Fibroblast of villous mesenchyme (primary cell): ENCODE results near the gene SBNO2. TPM values are rescaled to one million over a fixed set of nuclear protein-coding genes. Genes with fewer than 3 reads are reported as not detected.

Source experiments
- DNase-seq: peaks from one replicate; pipeline ENCODE4 v3.0.0-alpha.2; 2010; ENCODE audit warnings: low read depth
- H3K4me3 ChIP-seq: 2 replicates; pipeline ENCODE4 v1.5.1; 2011; ENCODE audit warnings: low read depth, mild to moderate bottlenecking, low read length
- total RNA-seq: library from RNA; depleted of rRNA; stranded (reverse); fragments of >200 nt; gene quantifications from 2 replicates; pipeline ENCODE4 v1.2.3, GENCODE V29; 2012
- TF ChIP-seq, protein P1 (sequence below): IDR thresholded peaks from 2 replicates; pipeline ENCODE4 v1.5.1; 2012; ENCODE audit warnings: low read depth, mild to moderate bottlenecking, low read length; ENCODE audit not compliant: insufficient read depth

The SBNO2 gene
- total RNA-seq, 1 donor: 69.5 TPM

DNA sequence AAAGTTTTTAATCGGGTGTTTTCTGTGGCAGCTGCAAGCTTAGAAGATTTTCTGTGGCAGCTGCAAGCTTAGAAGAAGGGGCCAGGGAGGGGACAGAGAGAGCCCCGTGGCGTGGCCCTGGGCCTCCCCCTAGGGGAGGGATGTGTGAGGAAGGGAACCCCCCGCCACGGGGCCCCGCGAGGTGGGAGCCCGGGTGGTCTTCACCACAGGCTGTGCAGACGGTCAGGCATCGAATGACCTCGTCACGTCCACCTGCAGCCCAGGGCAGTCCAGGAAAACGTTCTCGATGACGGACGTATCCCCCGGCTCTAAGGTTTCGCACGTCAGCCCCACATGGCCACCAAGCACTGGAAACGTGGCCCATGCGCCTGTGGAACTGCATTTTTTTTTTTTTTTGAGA is 87.5 kb downstream of the SBNO2 start:
- no peak for DNase-seq
- H3K4me3 ChIP-seq: no peak overlapping the region
- TF ChIP-seq, protein P1, sequence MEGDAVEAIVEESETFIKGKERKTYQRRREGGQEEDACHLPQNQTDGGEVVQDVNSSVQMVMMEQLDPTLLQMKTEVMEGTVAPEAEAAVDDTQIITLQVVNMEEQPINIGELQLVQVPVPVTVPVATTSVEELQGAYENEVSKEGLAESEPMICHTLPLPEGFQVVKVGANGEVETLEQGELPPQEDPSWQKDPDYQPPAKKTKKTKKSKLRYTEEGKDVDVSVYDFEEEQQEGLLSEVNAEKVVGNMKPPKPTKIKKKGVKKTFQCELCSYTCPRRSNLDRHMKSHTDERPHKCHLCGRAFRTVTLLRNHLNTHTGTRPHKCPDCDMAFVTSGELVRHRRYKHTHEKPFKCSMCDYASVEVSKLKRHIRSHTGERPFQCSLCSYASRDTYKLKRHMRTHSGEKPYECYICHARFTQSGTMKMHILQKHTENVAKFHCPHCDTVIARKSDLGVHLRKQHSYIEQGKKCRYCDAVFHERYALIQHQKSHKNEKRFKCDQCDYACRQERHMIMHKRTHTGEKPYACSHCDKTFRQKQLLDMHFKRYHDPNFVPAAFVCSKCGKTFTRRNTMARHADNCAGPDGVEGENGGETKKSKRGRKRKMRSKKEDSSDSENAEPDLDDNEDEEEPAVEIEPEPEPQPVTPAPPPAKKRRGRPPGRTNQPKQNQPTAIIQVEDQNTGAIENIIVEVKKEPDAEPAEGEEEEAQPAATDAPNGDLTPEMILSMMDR: no peak

DNA sequence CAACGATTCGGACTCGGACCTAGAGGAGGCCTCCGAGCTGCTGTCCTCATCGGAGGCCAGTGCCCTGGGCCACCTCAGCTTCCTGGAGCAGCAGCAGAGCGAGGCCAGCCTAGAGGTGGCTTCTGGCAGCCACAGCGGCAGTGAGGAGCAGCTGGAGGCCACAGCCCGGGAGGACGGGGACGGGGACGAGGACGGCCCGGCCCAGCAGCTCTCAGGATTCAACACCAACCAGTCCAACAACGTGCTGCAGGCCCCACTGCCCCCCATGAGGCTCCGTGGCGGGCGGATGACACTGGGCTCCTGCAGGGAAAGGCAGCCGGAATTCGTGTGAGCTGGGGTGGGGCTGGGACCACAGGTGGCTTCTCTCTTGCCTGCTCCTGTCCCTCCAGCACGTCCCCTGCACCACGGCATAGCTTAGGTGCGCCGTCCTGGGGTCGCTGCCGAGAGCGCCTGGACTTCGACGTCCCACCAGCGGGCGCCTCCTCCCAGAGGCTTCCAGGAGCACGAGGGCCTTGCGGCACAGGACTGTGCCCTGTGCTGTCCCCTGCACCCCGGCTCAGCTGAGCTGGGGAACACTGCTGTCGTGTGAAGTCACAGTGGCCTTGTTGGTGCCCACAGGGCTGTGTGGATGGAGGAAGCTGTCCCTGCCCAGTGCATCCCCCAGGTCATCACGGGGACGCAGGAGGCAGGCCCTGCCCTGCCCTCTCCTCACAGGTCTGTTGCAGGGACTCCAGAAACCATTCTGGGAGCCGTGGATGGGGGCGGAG is 88.2 kb downstream of the SBNO2 start:
- DNase-seq: no peak
- H3K4me3 ChIP-seq: no peak overlapping the region
- TF ChIP-seq, protein P1: no peak

DNA sequence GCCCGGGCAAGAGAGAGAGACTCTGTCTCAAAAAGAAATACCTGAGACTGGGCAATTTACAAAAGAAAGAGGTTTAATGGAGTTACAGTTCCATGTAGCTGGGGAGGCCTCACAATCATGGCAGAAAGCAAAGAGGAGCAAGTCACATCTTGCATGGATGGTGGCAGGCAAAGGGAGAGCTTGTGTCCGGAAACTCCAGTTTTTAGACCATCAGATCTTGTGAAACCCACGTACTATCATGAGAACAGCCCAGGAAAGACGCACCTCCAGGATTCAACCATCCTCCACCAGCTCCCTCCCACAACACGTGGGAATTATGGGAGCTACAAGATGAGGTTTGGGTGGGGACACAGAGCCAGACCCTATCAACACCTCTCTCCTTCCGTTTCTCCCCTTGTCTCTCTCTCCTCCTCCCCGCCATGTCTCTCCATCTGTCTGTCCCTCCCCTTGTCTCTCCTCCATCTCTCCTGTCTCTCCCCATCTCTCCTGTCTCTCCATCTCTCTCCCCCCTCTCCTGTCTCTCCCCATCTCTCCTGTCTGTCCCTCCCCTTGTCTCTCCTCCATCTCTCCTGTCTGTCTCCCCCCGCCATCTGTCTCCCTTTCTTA is 88.9 kb downstream of the SBNO2 start:
- H3K4me3 ChIP-seq: no peak overlapping the region
- TF ChIP-seq, protein P1: no peak
- DNase-seq: no peak

DNA sequence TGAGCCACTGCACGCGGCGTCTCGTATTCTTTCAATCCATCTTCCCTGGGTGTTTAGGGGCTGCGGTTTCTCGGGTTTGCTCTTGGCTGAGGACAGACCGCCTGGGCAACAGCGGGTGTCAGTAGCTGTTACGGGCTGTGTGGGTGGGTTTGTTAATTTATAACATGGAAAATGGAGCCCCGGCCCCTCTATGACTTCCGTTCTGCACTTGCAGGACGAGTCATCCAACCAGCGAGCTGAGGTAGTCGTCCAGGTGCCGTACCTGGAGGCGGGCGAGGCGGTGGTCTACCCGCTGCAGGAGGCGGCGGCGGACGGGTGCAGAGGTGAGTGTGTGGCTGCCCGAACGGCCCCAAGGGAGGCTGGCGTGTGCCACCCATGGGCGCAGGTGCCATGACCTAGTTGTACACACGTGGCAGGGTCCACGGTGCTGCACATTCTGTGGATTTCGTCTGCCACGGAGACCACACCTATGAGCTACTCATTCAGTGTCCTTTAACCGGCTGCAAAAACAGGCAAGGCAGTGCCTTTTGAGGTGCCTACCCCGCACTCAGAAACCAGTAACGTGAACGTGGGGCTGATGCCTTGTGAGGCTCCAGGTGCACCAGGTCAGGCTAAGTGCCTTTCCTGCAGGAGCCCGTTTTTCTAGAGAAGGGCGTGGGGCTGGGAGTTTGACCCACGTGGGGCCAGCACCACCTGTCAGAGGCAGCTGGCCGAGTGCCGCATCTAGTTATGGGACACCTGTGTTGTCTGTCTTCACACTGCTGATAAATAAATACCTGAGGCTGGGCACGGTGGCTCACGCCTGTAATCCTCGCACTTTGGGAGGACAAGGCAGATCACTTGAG is 89.8 kb downstream of the SBNO2 start:
- H3K4me3 ChIP-seq: no peak overlapping the region
- TF ChIP-seq, protein P1: no peak
- no peak for DNase-seq

DNA sequence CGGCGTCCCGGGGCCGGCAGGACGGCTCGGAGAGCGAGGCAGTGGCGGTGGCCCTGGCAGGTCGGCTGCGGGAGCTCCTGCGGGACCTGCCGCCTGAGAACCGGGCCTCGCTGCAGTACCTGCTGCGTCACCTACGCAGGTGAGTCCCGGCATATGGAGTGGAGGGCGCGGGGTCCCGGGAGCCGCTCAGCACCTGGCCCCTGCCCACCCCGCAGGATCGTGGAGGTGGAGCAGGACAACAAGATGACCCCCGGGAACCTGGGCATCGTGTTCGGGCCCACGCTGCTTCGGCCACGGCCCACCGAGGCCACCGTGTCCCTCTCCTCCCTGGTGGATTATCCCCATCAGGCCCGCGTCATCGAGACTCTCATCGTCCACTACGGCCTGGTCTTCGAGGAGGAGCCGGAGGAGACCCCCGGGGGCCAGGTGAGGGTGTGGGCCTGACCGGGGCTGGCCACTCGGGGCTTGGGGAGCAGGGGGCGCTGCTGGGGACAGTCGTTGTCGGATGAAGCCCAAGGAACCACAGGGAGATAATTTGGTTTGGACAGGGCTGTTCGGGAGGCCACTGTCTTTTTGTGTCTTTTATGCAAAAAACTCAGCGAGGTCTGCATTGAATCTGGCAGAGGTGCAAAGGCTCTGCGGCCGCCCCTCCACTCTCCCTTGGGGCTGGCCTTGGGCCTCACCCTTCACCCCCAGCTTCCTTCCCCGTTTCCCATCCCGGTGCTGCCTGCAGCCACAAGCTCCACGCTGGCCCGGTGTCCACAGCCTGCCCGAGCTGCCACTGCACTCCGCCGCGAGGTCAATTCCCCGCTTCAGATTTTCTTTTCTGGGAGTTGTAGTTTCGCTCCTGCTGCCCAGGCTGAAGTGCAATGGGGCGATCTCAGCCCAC is 90.9 kb downstream of the SBNO2 start:
- peak overlapping the region; percentile 60 for H3K4me3 ChIP-seq
- no peak for DNase-seq
- TF ChIP-seq, protein P1: no peak
